Measurements from ENCODE around the gene PREP.

DNA sequence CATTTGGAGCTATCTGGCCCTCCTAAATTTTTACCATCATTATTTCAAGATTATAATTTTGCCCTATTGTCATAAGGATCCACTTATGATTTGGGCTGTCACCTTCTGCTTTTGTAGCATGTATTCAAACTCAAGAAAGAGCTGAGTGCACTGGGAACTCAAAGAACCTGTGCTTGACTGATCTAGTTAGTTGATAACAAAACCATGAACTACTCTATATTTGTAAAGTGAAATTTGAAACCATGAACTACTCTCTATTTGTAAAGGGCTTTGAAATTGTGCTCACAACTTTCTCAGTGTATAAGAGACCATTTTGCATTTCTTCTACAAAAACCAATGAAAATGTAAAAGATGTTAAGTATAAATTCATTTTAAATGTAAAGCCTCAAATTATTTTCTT, 145.5 kb downstream of the PREP start:
- TF ChIP-seq POLR2AphosphoS5 (IDR thresholded peaks at IDR 0.05; ENCODE audit: low read depth, low read length) (no peak), FOSL1 (IDR thresholded peaks at IDR 0.05; ENCODE audit: insufficient read depth, low read depth, low read length) (no peak), EZH2 (IDR thresholded peaks at IDR 0.05; ENCODE audit: low read depth, low read length, severe bottlenecking) (no peak), ATF2 (IDR thresholded peaks at IDR 0.05; ENCODE audit: low read length) (no peak), POLR2A (IDR thresholded peaks at IDR 0.05; ENCODE audit: control extremely low read depth in 1 of 2, low read depth in 2 of 2, low read length in 2 of 2) (no peak), SRF (IDR thresholded peaks at IDR 0.05; ENCODE audit: low read depth, low read length) (no peak), SIX5 (IDR thresholded peaks at IDR 0.05; ENCODE audit: low read depth, low read length) (no peak), CHD1 (IDR thresholded peaks at IDR 0.05; ENCODE audit: low read depth, low read length) (no peak), BCL11A (IDR thresholded peaks at IDR 0.05; ENCODE audit: low read depth in 2 of 2, low read length in 2 of 2) (no peak), HDAC6 (IDR thresholded peaks at IDR 0.05; ENCODE audit: low read depth, low read length) (no peak), KDM1A (IDR thresholded peaks at IDR 0.05; ENCODE audit: borderline replicate concordance, low read length) (no peak), RNF2 (IDR thresholded peaks at IDR 0.05; ENCODE audit: borderline replicate concordance, low read depth, low read length, missing control alignments, poor library complexity, severe bottlenecking) (no peak)
- TF ChIP-seq, protein P1, sequence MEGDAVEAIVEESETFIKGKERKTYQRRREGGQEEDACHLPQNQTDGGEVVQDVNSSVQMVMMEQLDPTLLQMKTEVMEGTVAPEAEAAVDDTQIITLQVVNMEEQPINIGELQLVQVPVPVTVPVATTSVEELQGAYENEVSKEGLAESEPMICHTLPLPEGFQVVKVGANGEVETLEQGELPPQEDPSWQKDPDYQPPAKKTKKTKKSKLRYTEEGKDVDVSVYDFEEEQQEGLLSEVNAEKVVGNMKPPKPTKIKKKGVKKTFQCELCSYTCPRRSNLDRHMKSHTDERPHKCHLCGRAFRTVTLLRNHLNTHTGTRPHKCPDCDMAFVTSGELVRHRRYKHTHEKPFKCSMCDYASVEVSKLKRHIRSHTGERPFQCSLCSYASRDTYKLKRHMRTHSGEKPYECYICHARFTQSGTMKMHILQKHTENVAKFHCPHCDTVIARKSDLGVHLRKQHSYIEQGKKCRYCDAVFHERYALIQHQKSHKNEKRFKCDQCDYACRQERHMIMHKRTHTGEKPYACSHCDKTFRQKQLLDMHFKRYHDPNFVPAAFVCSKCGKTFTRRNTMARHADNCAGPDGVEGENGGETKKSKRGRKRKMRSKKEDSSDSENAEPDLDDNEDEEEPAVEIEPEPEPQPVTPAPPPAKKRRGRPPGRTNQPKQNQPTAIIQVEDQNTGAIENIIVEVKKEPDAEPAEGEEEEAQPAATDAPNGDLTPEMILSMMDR (IDR thresholded peaks at IDR 0.05; ENCODE audit: control extremely low read depth in 1 of 3, insufficient read depth in 1 of 3, low read depth in 1 of 3, low read length in 3 of 3) = no peak
- TF ChIP-seq, protein P2, sequence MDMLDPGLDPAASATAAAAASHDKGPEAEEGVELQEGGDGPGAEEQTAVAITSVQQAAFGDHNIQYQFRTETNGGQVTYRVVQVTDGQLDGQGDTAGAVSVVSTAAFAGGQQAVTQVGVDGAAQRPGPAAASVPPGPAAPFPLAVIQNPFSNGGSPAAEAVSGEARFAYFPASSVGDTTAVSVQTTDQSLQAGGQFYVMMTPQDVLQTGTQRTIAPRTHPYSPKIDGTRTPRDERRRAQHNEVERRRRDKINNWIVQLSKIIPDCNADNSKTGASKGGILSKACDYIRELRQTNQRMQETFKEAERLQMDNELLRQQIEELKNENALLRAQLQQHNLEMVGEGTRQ (IDR thresholded peaks at IDR 0.05; ENCODE audit: low read length) = no peak

Measured in H1 (cell line).